ENCODE data around the gene TFG. TPM values are rescaled to one million over a fixed set of nuclear protein-coding genes. Genes with fewer than 3 reads are reported as not detected.

Gene TFG
- polyA plus RNA-seq, 1 experiment, result 97.7 TPM

GRCh38 chr3:100709842-100710260, 557 bp downstream of the TFG start:
- POLR2A ChIA-PET, result no interaction called here
- H3K36me3 ChIP-seq (ENCODE audit: control insufficient read depth, insufficient read depth, low read length), result peaks cover 2% of the 10 kb centered on the region; the same call in 1 of the 2 replicates
- DNase-seq (ENCODE audit: low read depth), result no peak
- H3K27me3 ChIP-seq (ENCODE audit: control insufficient read depth, insufficient read depth, low read length), result no peaks in the 10 kb centered on the region
- CTCF ChIA-PET, result interaction anchor here (0.8 to 1.3 kb wide), 5 partner anchors 9 to 244 kb away, joined by 3 to 6 read pairs (median 3); no protein-coding TSS in a partner anchor
- 0 out of 2 replicates have a peak, but pooled peaks have one; percentile 4 for TF ChIP-seq CTCF (IDR thresholded peaks at IDR 0.05; ENCODE audit: insufficient read depth, low read depth, low read length)
- peak overlapping the region; percentile 74 for H3K4me3 ChIP-seq (ENCODE audit: low read depth, low read length)

- H3K27me3 ChIP-seq (ENCODE audit: control insufficient read depth, insufficient read depth, low read length), result no peaks in the 10 kb centered on the region
- DNase-seq (ENCODE audit: low read depth), result no peak
- peaks cover 2% of the 10 kb centered on the region; the same call in 1 of the 2 replicates for H3K36me3 ChIP-seq (ENCODE audit: control insufficient read depth, insufficient read depth, low read length)
- ChIA-PET CTCF (interaction anchor here (0.8 to 1.6 kb wide), 9 partner anchors 9 to 672 kb away, joined by 3 to 6 read pairs (median 4); no protein-coding TSS in a partner anchor), POLR2A (interaction anchor here (0.6 kb wide), 1 partner anchor 250 kb away, joined by 3 read pairs; no protein-coding TSS in a partner anchor)
- TF ChIP-seq CTCF (IDR thresholded peaks at IDR 0.05; ENCODE audit: insufficient read depth, low read depth, low read length), result peak; percentile 53
- peak overlapping the region; percentile 74 for H3K4me3 ChIP-seq (ENCODE audit: low read depth, low read length)
Observed at GRCh38 chr3:100710261-100710968, 1.1 kb downstream of the TFG start.

GRCh38 chr3:100715176-100715575, 5.9 kb downstream of the TFG start:
- no peak for DNase-seq (ENCODE audit: low read depth)
- Histone ChIP-seq H3K27me3 (ENCODE audit: control insufficient read depth, insufficient read depth, low read length) (no peaks in the 10 kb centered on the region), H3K4me3 (ENCODE audit: low read depth, low read length) (no peak overlapping the region), H3K36me3 (ENCODE audit: control insufficient read depth, insufficient read depth, low read length) (peaks cover 2% of the 10 kb centered on the region)
- ChIA-PET CTCF (interaction anchor here (0.6 to 1.0 kb wide), 2 partner anchors 20 to 465 kb away, joined by 3 to 6 read pairs; no protein-coding TSS in a partner anchor), POLR2A (no interaction called here)
- no peak for TF ChIP-seq CTCF (IDR thresholded peaks at IDR 0.05; ENCODE audit: insufficient read depth, low read depth, low read length)

GRCh38 chr3:100717063-100717462, 7.8 kb downstream of the TFG start:
- no peak for DNase-seq (ENCODE audit: low read depth)
- no peak for TF ChIP-seq CTCF (IDR thresholded peaks at IDR 0.05; ENCODE audit: insufficient read depth, low read depth, low read length)
- no peaks in the 10 kb centered on the region for H3K27me3 ChIP-seq (ENCODE audit: control insufficient read depth, insufficient read depth, low read length)
- CTCF ChIA-PET, result interaction anchor here (1.1 kb wide), 1 partner anchor 113 kb away, joined by 3 read pairs; no protein-coding TSS in a partner anchor
- H3K4me3 ChIP-seq (ENCODE audit: low read depth, low read length), result no peak overlapping the region
- POLR2A ChIA-PET, result no interaction called here
- peaks cover 7% of the 10 kb centered on the region for H3K36me3 ChIP-seq (ENCODE audit: control insufficient read depth, insufficient read depth, low read length)

- no peak for TF ChIP-seq CTCF (IDR thresholded peaks at IDR 0.05; ENCODE audit: insufficient read depth, low read depth, low read length)
- H3K27me3 ChIP-seq (ENCODE audit: control insufficient read depth, insufficient read depth, low read length), result no peaks in the 10 kb centered on the region
- H3K4me3 ChIP-seq (ENCODE audit: low read depth, low read length), result no peak overlapping the region
- DNase-seq (ENCODE audit: low read depth), result no peak
- POLR2A ChIA-PET, result no interaction called here
- H3K36me3 ChIP-seq (ENCODE audit: control insufficient read depth, insufficient read depth, low read length), result peaks cover 7% of the 10 kb centered on the region
- CTCF ChIA-PET, result interaction anchor here (0.5 to 1.6 kb wide), 3 partner anchors 18 to 270 kb away, joined by 3 to 4 read pairs (median 3); no protein-coding TSS in a partner anchor
Observed at GRCh38 chr3:100717637-100718487, 8.6 kb downstream of the TFG start.

All from BJ (cell line).